ENCODE measurements around the gene LRRC41. TPM values are rescaled to one million over a fixed set of nuclear protein-coding genes. Genes with fewer than 3 reads are reported as not detected.

The LRRC41 gene
- total and polyA plus RNA-seq, 2 of the 13 experiments (the other 11 are each of a cell fraction or from before 2014, with no cell fraction given), result 48.1 to 53.6 TPM

DNA sequence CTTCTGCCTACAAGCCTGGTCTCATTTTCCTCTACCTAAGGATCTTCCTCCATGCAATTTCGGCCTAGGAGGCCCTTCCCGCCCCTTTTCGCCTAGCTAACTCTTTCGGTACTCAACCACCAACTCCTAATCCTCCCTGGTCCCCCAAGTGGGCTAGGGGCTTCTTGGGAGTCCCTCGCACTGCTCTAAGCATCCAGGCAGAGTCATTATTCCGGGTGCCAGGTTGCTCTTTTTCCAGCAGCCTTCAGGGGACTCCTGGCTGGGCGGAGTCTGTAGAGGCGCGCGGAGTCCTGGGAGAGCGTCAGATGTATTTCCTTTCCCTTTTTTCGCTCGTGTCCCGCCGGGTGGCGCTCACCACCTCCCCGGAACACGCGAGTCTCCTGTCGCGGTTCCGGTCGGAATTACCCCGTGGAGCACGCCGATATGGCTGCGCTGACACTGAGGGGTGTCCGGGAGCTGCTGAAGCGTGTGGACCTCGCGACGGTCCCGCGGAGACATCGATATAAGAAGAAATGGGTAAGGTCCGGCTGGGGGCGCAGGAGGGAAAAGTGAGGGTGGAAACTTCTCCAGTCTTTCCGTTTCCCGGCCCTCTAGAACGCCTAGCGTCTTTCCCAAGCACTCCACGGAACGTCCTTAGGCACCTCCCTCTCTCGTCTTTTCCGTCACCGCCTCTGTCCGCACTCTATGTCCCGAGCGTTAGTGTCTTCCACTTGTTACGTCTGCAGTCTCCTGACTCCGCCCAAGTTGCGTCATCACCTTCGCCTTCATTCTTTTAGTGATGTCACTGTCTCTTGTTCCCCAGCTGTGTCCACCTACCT is 37.2 kb upstream of the LRRC41 start, which contains the start of gene NSUN4 (continued):
- TF ChIP-seq, protein P1, sequence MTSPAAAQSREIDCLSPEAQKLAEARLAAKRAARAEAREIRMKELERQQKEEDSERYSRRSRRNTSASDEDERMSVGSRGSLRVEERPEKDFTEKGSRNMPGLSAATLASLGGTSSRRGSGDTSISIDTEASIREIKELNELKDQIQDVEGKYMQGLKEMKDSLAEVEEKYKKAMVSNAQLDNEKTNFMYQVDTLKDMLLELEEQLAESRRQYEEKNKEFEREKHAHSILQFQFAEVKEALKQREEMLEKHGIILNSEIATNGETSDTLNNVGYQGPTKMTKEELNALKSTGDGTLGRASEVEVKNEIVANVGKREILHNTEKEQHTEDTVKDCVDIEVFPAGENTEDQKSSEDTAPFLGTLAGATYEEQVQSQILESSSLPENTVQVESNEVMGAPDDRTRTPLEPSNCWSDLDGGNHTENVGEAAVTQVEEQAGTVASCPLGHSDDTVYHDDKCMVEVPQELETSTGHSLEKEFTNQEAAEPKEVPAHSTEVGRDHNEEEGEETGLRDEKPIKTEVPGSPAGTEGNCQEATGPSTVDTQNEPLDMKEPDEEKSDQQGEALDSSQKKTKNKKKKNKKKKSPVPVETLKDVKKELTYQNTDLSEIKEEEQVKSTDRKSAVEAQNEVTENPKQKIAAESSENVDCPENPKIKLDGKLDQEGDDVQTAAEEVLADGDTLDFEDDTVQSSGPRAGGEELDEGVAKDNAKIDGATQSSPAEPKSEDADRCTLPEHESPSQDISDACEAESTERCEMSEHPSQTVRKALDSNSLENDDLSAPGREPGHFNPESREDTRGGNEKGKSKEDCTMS (CRISPR knock-in tag; conservative IDR thresholded peaks at IDR 0.05), result no peak
- TF ChIP-seq CBX5 (CRISPR knock-in tag; IDR thresholded peaks at IDR 0.05; ENCODE audit: borderline replicate concordance) (peak; percentile 87; the same call in 1 of the 2 replicates), KMT2B (CRISPR knock-in tag; IDR thresholded peaks at IDR 0.05) (peak; percentile 80), CREB1 (IDR thresholded peaks at IDR 0.05) (peak; percentile 91), CREB1 (CRISPR knock-in tag; IDR thresholded peaks at IDR 0.05) (peak; percentile 76), ZNF7 (CRISPR knock-in tag; IDR thresholded peaks at IDR 0.05) (no peak), RELA (CRISPR knock-in tag; IDR thresholded peaks at IDR 0.05) (no peak), ZNF720 (CRISPR knock-in tag; IDR thresholded peaks at IDR 0.05) (no peak), JUND (CRISPR knock-in tag; IDR thresholded peaks at IDR 0.05) (no peak), ZNF674 (CRISPR knock-in tag; IDR thresholded peaks at IDR 0.05; ENCODE audit: low read depth) (no peak), ZBTB3 (CRISPR knock-in tag; IDR thresholded peaks at IDR 0.05; ENCODE audit: borderline replicate concordance, low read depth) (no peak; the same call in 1 of the 2 replicates), POLR2AphosphoS2 (IDR thresholded peaks at IDR 0.05; ENCODE audit: low read depth, low read length) (no peak), ARNT2 (CRISPR knock-in tag; IDR thresholded peaks at IDR 0.05; ENCODE audit: low read depth) (peak; percentile 77; the same call in 1 of the 2 replicates), RARA (CRISPR knock-in tag; IDR thresholded peaks at IDR 0.05) (peak; percentile 24; the same call in 1 of the 2 replicates), FOXA3 (CRISPR knock-in tag; IDR thresholded peaks at IDR 0.05) (peak; percentile 47), HCFC1 (IDR thresholded peaks at IDR 0.05; ENCODE audit: low read depth, low read length) (no peak), GABPB1 (CRISPR knock-in tag; IDR thresholded peaks at IDR 0.05) (peak; percentile 93)
- TF ChIP-seq, protein P2, sequence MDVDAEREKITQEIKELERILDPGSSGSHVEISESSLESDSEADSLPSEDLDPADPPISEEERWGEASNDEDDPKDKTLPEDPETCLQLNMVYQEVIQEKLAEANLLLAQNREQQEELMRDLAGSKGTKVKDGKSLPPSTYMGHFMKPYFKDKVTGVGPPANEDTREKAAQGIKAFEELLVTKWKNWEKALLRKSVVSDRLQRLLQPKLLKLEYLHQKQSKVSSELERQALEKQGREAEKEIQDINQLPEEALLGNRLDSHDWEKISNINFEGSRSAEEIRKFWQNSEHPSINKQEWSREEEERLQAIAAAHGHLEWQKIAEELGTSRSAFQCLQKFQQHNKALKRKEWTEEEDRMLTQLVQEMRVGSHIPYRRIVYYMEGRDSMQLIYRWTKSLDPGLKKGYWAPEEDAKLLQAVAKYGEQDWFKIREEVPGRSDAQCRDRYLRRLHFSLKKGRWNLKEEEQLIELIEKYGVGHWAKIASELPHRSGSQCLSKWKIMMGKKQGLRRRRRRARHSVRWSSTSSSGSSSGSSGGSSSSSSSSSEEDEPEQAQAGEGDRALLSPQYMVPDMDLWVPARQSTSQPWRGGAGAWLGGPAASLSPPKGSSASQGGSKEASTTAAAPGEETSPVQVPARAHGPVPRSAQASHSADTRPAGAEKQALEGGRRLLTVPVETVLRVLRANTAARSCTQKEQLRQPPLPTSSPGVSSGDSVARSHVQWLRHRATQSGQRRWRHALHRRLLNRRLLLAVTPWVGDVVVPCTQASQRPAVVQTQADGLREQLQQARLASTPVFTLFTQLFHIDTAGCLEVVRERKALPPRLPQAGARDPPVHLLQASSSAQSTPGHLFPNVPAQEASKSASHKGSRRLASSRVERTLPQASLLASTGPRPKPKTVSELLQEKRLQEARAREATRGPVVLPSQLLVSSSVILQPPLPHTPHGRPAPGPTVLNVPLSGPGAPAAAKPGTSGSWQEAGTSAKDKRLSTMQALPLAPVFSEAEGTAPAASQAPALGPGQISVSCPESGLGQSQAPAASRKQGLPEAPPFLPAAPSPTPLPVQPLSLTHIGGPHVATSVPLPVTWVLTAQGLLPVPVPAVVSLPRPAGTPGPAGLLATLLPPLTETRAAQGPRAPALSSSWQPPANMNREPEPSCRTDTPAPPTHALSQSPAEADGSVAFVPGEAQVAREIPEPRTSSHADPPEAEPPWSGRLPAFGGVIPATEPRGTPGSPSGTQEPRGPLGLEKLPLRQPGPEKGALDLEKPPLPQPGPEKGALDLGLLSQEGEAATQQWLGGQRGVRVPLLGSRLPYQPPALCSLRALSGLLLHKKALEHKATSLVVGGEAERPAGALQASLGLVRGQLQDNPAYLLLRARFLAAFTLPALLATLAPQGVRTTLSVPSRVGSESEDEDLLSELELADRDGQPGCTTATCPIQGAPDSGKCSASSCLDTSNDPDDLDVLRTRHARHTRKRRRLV (CRISPR knock-in tag; IDR thresholded peaks at IDR 0.05), result no peak
- TF ChIP-seq, protein P3, sequence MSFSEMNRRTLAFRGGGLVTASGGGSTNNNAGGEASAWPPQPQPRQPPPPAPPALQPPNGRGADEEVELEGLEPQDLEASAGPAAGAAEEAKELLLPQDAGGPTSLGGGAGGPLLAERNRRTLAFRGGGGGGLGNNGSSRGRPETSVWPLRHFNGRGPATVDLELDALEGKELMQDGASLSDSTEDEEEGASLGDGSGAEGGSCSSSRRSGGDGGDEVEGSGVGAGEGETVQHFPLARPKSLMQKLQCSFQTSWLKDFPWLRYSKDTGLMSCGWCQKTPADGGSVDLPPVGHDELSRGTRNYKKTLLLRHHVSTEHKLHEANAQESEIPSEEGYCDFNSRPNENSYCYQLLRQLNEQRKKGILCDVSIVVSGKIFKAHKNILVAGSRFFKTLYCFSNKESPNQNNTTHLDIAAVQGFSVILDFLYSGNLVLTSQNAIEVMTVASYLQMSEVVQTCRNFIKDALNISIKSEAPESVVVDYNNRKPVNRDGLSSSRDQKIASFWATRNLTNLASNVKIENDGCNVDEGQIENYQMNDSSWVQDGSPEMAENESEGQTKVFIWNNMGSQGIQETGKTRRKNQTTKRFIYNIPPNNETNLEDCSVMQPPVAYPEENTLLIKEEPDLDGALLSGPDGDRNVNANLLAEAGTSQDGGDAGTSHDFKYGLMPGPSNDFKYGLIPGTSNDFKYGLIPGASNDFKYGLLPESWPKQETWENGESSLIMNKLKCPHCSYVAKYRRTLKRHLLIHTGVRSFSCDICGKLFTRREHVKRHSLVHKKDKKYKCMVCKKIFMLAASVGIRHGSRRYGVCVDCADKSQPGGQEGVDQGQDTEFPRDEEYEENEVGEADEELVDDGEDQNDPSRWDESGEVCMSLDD (CRISPR knock-in tag; IDR thresholded peaks at IDR 0.05; ENCODE audit: borderline replicate concordance), result 0 out of 2 replicates have a peak, but pooled peaks have one; percentile 48
